ENCODE measurements around the gene TUG1. TPM values are rescaled to one million over a fixed set of nuclear protein-coding genes. Genes with fewer than 3 reads are reported as not detected.

The TUG1 gene
- polyA plus RNA-seq, 1 of the 3 experiments (the other 2 are of a cell fraction), result 46.8 TPM

DNA sequence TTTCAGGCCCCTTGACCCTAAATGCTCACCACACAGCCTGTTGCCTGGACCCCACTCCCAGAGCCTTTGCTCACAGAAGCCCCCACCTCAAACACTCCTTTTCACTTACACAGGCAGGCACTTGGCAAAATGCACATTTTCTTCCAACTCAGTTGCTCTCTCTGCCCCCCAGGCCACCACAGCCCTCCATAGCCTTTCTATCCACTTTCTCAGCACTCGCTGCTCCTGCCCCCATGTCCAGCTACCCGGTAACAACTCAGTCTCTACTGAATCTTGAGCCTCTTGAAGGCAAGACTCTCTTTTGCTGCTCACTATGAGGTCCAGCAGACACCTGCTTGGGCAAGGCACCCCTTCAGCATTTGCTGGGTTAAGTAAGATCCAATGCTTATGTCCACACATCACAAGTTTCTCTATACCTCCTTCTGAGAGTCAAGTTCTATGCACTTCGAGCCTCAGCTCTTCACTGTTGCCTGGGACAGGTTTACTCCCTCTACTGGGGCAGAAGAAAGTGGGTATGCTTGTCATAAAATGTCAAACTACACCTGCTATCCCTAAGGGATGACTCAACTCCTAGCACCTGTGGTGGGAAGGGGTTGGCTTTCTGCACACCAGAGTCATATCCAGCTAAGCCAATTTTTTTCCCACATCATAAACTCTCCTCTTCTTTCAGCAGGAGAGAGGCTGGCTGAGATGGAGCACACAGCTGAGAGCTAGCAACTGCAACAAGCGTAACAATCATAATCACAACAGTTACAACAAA lies 37.3 kb upstream of the TUG1 start:
- H3K4me3 ChIP-seq (ENCODE audit: low read depth in 2 of 2, low read length in 1 of 2), result no peak overlapping the region
- H3K4me2 ChIP-seq, result no peak overlapping the region
- no peaks in the 10 kb centered on the region; the same call in 1 of the 2 replicates for H3K79me2 ChIP-seq (ENCODE audit: insufficient read depth)
- H2AFZ ChIP-seq (ENCODE audit: low read depth), result no peak overlapping the region
- no peaks in the 10 kb centered on the region for H3K4me1 ChIP-seq (ENCODE audit: control insufficient read depth in 1 of 2, insufficient read depth in 2 of 2, low read depth in 1 of 2, low read length in 1 of 2)
- H3K9ac ChIP-seq, result no peak overlapping the region
- H3K9me2 ChIP-seq, result no peaks in the 10 kb centered on the region
- H3F3A ChIP-seq (replicated peaks; ENCODE audit: insufficient read depth), result no peaks in the 10 kb centered on the region
- peaks cover 22 to 83% of the 10 kb centered on the region in 2 experiments for H3K36me3 ChIP-seq (replicated peaks in 1 of 2; ENCODE audit: control insufficient read depth in 1 of 2, insufficient read depth in 2 of 2, low read length in 1 of 2)
- H3K27ac ChIP-seq (ENCODE audit: low read depth in 2 of 2, low read length in 1 of 2), result no peak overlapping the region
- ChIA-PET POLR2A (no interaction called here), CTCF (interaction anchor here (0.6 to 2.0 kb wide), 7 partner anchors 11 to 167 kb away, joined by 3 to 8 read pairs (median 3); no protein-coding TSS in a partner anchor)
- TF ChIP-seq, protein P1, sequence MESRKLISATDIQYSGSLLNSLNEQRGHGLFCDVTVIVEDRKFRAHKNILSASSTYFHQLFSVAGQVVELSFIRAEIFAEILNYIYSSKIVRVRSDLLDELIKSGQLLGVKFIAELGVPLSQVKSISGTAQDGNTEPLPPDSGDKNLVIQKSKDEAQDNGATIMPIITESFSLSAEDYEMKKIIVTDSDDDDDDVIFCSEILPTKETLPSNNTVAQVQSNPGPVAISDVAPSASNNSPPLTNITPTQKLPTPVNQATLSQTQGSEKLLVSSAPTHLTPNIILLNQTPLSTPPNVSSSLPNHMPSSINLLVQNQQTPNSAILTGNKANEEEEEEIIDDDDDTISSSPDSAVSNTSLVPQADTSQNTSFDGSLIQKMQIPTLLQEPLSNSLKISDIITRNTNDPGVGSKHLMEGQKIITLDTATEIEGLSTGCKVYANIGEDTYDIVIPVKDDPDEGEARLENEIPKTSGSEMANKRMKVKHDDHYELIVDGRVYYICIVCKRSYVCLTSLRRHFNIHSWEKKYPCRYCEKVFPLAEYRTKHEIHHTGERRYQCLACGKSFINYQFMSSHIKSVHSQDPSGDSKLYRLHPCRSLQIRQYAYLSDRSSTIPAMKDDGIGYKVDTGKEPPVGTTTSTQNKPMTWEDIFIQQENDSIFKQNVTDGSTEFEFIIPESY (IDR thresholded peaks at IDR 0.05; ENCODE audit: borderline replicate concordance, low read depth), result no peak
- no peak for TF ChIP-seq JUND (IDR thresholded peaks at IDR 0.05)
- TF ChIP-seq RXRA (IDR thresholded peaks at IDR 0.05; ENCODE audit: borderline replicate concordance, low read depth), result no peak
- TF ChIP-seq, protein P2, sequence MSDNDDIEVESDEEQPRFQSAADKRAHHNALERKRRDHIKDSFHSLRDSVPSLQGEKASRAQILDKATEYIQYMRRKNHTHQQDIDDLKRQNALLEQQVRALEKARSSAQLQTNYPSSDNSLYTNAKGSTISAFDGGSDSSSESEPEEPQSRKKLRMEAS (IDR thresholded peaks at IDR 0.05; ENCODE audit: low read depth), result no peak
- no peak for TF ChIP-seq POLR2AphosphoS5 (IDR thresholded peaks at IDR 0.05; ENCODE audit: low read depth, low read length)
- no peak for TF ChIP-seq MEF2A (IDR thresholded peaks at IDR 0.05; ENCODE audit: borderline replicate concordance, low read depth)
- H3K9me3 ChIP-seq, result no peaks in the 10 kb centered on the region
- no peak for DNase-seq
- H3K27me3 ChIP-seq (ENCODE audit: insufficient read depth), result no peaks in the 10 kb centered on the region
- H4K20me1 ChIP-seq (ENCODE audit: insufficient read depth), result no peaks in the 10 kb centered on the region
- 89% methylated on average over 4 of the region's 4 CpGs for WGBS (ENCODE audit: low lambda C conversion rate)

DNA sequence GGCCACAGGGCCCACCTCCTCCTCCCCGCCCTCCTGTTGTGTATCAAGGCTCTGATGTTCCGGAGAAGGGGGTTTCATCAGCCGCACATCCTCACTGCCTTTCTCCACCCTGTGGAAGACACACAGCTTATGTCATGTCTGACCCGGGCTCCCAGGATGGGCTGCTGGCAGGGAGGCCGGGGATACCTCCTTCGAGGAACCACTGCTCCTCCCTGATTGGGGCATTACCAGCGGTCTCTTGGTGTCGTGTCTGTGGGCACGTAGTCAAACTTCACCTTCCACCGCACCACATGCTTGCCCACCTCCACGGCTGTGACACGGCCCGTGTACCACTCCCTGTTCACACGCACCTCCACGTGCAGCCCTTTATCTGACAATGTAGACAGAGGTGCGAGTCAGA lies 36.4 kb upstream of the TUG1 start:
- POLR2A ChIA-PET, result no interaction called here
- H3K9me2 ChIP-seq, result no peaks in the 10 kb centered on the region
- no peaks in the 10 kb centered on the region; the same call in 1 of the 2 replicates for H3K79me2 ChIP-seq (ENCODE audit: insufficient read depth)
- H3K27ac ChIP-seq (ENCODE audit: low read depth in 2 of 2, low read length in 1 of 2), result no peak overlapping the region
- no peak overlapping the region for H3K9ac ChIP-seq
- H3K27me3 ChIP-seq (ENCODE audit: insufficient read depth), result no peaks in the 10 kb centered on the region
- H4K20me1 ChIP-seq (ENCODE audit: insufficient read depth), result no peaks in the 10 kb centered on the region
- WGBS (ENCODE audit: low lambda C conversion rate), result 95% methylated on average over 14 of the region's 16 CpGs
- CTCF ChIA-PET, result interaction anchor here (0.6 kb wide), 1 partner anchor 13 kb away, joined by 3 read pairs; no protein-coding TSS in a partner anchor
- H3F3A ChIP-seq (replicated peaks; ENCODE audit: insufficient read depth), result no peaks in the 10 kb centered on the region
- no peaks in the 10 kb centered on the region for H3K9me3 ChIP-seq
- TF ChIP-seq MXI1 (IDR thresholded peaks at IDR 0.05; ENCODE audit: low read depth, low read length) (no peak), SIN3A (IDR thresholded peaks at IDR 0.05; ENCODE audit: borderline replicate concordance, low read depth, low read length) (no peak)
- no peaks in the 10 kb centered on the region for H3K4me1 ChIP-seq (ENCODE audit: control insufficient read depth in 1 of 2, insufficient read depth in 2 of 2, low read depth in 1 of 2, low read length in 1 of 2)
- H3K4me2 ChIP-seq, result no peak overlapping the region
- no peak overlapping the region for H2AFZ ChIP-seq (ENCODE audit: low read depth)
- H3K36me3 ChIP-seq (replicated peaks in 1 of 2; ENCODE audit: control insufficient read depth in 1 of 2, insufficient read depth in 2 of 2, low read length in 1 of 2), result peaks cover 23 to 86% of the 10 kb centered on the region in 2 experiments
- no peak overlapping the region for H3K4me3 ChIP-seq (ENCODE audit: low read depth in 2 of 2, low read length in 1 of 2)
- no peak for DNase-seq

DNA sequence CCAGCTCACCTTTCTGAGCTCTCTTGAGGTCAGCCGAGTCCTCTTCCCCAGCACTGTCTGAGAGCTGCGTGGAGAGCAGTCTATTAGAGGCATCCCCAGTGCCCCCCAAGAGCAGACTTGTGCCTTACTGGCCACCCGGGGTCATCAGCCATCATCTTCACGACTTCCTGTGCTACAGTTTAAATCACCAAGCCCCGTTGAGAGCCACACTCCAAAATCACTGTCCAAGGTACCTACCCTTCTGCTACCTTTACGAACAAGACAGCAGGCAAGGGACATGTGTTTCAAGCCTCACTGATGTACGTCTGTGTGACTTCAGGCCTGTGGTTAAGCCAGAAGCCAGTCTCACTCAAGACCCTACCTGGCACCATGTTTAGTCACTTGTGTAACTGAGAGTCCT lies 35.6 kb upstream of the TUG1 start:
- Histone ChIP-seq H3K27ac (ENCODE audit: low read depth in 2 of 2, low read length in 1 of 2) (no peak overlapping the region), H3F3A (replicated peaks; ENCODE audit: insufficient read depth) (no peaks in the 10 kb centered on the region), H3K9me2 (no peaks in the 10 kb centered on the region), H2AFZ (ENCODE audit: low read depth) (no peak overlapping the region), H3K4me3 (ENCODE audit: low read depth in 2 of 2, low read length in 1 of 2) (no peak overlapping the region), H3K36me3 (replicated peaks in 1 of 2; ENCODE audit: control insufficient read depth in 1 of 2, insufficient read depth in 2 of 2, low read length in 1 of 2) (peaks cover 29 to 86% of the 10 kb centered on the region in 2 experiments), H3K27me3 (ENCODE audit: insufficient read depth) (no peaks in the 10 kb centered on the region), H3K9me3 (no peaks in the 10 kb centered on the region), H3K9ac (no peak overlapping the region), H4K20me1 (ENCODE audit: insufficient read depth) (no peaks in the 10 kb centered on the region), H3K79me2 (ENCODE audit: insufficient read depth) (no peaks in the 10 kb centered on the region; the same call in 1 of the 2 replicates), H3K4me1 (ENCODE audit: control insufficient read depth in 1 of 2, insufficient read depth in 2 of 2, low read depth in 1 of 2, low read length in 1 of 2) (no peaks in the 10 kb centered on the region), H3K4me2 (no peak overlapping the region)
- 90% methylated on average over 6 of the region's 7 CpGs for WGBS (ENCODE audit: low lambda C conversion rate)
- ChIA-PET POLR2A (no interaction called here), CTCF (no interaction called here)
- no peak for DNase-seq
- TF ChIP-seq RCOR1 (IDR thresholded peaks at IDR 0.05; ENCODE audit: low read length) (no peak), EZH2phosphoT487 (IDR thresholded peaks at IDR 0.05; ENCODE audit: borderline replicate concordance, low read depth) (no peak), MEF2A (IDR thresholded peaks at IDR 0.05; ENCODE audit: borderline replicate concordance, low read depth) (no peak), FOSL2 (IDR thresholded peaks at IDR 0.05; ENCODE audit: borderline replicate concordance, low read depth) (no peak), EP300 (IDR thresholded peaks at IDR 0.05; ENCODE audit: borderline replicate concordance in 1 of 2, low read depth in 1 of 2, low read length in 1 of 2) (no peak)
- TF ChIP-seq, protein P3, sequence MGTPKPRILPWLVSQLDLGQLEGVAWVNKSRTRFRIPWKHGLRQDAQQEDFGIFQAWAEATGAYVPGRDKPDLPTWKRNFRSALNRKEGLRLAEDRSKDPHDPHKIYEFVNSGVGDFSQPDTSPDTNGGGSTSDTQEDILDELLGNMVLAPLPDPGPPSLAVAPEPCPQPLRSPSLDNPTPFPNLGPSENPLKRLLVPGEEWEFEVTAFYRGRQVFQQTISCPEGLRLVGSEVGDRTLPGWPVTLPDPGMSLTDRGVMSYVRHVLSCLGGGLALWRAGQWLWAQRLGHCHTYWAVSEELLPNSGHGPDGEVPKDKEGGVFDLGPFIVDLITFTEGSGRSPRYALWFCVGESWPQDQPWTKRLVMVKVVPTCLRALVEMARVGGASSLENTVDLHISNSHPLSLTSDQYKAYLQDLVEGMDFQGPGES (IDR thresholded peaks at IDR 0.05; ENCODE audit: low read depth, low read length), result no peak
